HG02885 (cell line): ENCODE data around the gene RIBC1.
"Not testable (repeated sequence)": the region's sequence is repeated elsewhere in the genome, so short reads cannot be mapped to it uniquely, and the experiment has no call there.

ENCODE experiments used
- ATAC-seq: cut with Tn5 transposase; IDR thresholded peaks from one replicate; pipeline ENCODE4 v1.9.1; 2021; ENCODE audit warnings: mild to moderate bottlenecking; ENCODE audit not compliant: unreplicated experiment, poor library complexity

Gene RIBC1

DNA sequence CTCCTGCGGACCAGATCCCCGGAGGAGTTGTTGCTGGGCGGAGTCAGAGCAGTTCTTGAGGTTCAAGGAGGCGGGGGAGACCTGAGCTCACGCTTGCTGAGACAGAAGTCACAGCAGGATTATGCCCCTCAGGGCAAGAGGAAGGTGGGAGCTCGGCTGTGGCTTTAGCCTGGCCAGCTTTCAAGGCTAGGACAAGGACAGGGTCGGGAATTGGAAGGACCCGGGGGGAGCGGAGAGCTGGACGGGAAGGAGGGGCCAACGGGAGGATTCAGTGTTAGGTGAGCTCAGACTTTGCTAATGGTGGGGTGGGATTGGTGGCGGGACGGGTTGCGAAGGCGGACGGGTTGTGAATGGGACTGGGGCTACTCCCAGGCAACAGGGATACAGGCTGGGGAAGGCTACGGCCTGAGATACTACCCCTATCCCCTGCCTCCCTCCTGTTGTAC lies at the start of gene RIBC1:
Gene RIBC1, plus strand, starts transcription at position 13 of the 446 bp plus-strand sequence. CDS start 3,404 bp downstream, outside the sequence.
- no peak for ATAC-seq

DNA sequence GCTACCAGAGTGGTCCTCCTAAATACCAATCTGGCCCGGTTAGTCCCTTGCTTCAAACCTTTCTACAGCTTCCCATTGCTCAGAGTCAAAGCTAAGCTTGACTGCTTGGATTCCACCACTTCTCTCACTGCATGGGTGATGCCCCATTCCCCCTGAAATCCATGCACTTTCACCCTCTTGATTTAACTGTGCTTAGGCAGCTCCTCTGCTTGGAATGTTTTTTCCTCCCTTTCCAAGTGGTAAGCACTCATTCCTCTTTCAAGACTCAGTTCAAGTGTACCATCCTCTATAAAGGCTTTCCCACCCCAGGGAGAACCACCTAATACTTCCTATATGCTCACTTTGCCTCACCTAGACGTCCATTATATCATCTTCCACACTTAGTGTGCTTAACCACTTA lies 49.4 kb upstream of the RIBC1 start:
- ATAC-seq: no peak

DNA sequence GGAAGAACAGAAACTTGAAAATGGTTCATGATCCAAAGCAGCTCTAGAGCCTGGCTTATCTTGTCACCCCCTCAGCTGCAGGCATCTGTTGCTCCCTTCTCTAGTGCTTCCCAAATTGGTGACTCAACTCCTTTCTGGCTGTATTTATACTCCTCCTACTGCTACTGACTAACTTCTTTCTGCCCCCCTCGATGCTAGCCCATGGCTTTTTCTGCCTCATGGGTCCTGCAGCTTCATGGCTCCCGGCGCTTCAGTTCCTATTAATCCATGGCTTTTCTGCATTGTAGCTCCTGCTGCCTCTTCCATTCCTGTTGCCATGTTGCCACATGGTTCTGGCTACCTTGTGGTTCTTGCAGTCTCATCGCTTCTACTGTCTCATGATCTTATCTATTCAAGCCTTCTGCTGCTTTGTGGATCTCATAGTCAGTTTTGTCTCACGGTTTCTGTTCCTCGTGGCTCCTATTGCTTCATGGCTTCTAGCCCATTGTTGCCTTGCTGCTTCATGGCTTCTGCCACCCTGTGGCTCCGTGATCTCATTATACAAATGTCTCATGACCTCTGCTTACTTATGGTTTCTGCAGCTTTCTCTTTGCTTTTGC lies 48.4 kb upstream of the RIBC1 start:
- no peak for ATAC-seq

DNA sequence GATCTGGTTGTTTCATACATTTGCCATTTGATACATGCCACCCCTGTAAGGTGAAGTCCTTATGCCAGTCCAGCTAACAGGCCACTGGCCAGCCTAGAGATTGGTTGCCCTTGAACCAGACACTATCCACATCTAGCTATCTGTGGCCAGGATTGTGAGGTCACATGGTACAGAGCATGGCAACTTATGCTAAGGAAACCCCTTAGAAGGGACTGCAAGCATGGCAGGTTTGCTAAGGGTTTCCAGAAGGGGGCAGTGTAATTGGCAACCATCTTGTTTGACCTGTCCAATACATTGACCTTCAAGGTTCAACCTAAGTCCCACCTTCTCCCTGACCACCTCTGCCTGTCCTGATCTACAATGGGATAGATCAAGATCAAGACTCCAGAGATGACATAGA lies 47.8 kb upstream of the RIBC1 start:
- no peak for ATAC-seq

DNA sequence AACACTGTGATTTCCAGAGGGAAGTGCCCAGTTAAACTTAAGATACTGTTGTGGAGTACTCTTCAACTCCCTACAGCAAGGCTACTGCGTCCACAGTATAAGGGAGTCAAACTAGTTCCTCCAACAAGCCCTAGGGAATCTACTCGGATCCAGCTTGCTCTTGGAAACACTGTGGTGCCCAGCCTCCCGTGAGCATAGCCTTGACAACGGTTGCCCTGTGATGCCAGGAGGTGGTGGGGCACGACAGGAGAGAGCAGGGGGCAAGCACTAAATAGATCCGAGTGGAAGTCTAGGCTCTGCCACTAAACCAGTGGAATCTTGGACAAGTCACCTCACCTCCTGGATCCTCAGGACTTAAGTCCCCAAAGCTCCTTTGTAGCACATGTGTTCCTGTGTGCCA lies 45.8 kb upstream of the RIBC1 start:
- no peak for ATAC-seq

DNA sequence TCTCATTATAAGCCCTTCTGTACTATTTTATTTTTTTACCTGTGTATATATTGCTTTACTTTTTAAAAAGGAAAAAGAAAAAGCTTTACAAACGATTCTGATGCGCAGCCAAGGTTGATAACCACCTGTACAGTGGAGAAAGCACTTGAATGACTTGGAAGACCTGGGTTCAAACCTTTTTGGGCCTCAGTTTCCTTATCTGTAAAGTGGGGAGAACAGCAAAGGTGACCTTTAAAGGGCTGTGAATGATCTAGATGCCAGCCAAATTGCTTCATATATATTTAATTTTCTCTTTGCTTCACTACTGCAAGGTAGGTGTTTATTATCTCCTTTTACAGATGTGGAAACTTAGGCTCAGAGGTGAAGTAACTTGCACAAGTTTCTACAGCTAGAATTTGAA lies 45.2 kb upstream of the RIBC1 start:
- no peak for ATAC-seq

DNA sequence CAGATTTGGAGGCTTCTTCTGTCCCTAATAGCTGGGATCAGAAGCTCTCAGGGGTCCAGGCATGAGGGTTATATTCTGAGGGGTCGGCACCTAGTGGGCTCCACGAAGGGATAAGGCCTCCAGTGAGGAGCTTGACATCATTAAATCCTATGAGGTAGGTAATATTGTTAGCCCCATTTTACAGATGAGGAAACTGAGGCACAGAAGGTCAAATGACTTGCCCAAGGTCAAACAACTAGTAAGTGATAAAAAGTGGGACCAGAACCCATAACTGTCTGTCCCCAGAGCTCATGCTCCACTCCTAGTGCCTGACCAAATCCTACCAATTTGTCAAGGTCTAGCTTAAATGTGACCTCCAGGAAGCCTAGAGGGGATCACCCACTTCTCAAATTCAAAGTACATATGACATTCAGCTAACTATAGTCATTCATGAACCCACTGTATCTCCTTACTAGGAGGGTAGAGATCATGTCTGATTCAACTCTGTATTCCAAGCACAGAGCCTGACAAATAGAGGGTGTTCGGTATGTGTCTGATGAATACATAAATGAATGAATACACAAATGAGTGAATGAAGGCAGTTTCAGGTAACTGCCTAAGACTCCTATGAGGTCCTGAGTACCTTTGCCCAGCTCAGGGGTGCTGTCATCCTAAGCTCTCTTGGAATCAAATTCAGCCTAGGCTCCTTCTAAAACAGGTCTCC lies 43.5 kb upstream of the RIBC1 start:
- no peak for ATAC-seq

DNA sequence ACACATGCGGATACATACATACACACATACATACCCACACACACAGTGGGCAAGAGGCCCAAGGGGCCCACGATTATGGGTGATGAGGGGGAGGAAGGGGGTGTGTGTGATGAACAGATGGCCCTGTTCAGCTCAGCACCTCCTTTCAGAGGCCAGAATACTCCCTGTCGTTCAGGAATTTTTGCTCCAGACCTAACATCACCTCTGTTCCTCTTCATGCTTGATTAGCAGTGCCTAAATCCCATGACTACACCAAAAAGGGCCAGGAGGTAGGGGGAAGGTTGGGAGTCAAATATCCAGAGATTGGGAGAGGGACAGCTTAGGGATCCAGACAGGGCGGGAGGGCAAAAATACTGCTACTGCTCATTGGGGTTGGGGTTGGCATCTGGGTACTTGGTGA lies 42.9 kb upstream of the RIBC1 start:
- ATAC-seq: no peak

DNA sequence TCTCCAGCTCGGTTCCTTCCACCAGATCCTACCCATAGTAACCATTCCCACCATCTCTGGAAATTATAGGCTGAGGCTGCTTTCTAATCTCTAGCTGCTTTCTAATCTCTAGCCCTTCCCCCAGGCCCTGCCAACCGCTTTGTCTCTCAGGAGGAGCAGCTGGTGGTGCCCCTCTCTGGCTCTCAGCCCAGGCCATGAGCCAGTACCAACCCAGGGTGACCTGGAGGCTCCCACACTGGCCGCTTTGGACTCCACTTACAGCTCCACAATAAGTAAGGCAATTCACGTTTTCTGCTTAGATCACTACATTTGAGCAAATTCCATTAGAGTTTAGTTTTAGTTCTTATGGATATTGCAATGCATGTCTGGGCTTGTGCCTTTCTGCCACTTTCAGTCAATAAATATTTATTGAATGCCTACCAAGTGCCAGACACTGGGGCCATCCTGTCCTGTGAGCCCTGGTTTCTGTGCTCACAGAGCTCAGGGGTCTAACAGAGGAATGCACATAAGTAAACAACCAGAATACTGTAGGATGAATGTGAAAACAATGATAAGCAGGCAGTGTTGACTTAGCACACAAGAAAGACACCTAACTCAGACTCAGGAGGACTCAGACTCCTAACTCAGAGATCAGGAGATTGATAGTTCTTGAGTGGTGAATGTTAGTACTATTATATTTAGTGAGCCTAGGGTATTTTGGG lies 39.1 kb upstream of the RIBC1 start:
- ATAC-seq: no peak

DNA sequence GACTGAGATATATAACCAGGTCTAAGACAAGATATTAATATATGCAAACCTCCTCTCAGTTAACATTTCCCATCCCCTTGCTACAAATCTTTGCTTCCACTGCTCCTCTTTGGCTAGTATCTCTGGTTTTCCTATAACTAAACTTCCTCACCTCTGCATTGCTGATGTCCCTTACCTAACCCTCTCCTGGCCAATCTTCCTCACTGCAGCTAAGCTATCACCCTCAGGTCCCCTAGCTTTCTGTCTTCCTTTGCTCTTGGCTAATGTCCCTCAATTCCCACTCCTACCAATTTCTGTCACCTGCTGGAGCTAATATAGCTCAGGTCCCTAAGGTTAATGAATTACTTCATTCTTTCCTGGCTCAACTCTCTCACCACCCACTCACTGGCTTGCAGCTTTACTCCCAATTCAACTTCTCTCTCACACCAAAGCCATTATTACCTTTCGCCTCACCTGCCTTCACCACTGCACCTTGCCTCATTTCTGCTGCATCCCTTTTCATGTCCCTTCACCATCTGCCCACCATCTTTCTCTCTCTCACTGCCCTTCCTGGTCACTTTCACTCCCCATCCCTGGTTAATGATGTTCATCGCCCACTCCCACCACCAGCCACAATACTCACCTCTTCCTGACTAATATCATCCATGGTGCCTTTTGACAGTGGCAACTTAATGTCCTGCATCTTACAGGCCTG lies 26.9 kb upstream of the RIBC1 start:
- ATAC-seq: no peak

DNA sequence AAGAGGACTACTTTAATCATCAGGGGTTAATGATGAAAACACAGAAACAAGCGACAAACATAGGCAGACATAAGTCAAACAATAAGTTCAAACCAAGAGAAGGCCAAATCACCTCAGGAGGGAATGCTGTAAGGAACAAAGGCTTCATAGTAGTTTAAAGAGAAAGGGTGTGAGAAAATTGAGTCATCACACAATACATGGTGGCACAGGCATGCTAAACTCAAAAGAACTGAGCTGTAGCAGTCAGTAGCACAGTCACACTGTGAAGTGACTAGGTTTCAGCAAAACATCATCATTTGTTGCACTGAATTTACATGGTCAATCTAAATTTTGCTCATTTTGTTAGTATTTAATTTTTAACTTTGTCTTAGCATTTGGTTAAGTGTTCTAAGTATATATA lies 24.5 kb upstream of the RIBC1 start:
- no peak for ATAC-seq

DNA sequence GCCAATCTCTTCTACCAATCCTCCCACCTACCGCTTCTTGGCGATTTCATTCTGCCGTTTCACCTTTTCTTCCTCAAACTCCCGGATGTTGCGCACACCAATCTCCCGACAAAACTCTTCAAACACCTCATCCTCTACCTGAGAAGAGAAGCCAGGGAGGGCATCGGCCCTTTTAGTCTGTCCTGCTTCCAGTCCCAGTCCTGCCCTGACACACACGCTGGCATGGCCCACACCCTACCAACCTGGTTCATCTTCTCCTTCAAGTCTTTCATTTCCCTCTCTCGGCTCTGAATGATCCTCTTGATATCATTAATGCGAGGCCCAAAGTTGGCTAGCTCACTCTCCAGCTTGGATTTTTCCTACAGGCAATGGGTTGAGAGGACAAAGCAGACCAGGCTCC lies 19.1 kb upstream of the RIBC1 start:
- ATAC-seq: no peak

DNA sequence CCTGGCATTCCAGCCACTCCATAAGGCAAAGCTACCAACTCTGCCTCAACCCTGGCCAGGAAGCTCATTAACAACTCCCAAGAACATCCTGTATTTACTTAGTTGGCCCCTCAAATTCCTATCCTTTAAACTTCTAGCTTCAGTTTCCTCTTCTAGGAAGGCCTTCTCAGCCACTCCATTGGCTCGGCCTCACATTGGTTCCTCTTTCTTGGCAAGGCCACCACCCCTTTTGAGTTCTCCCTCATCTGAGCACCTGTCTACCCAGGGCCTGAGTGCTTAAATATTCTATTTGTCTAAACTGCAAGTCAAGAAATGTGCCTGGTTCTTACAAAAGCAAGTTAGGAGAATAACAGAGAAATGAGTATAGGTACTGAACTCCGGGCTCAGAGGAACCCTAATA lies 10.2 kb upstream of the RIBC1 start:
- no peak for ATAC-seq

DNA sequence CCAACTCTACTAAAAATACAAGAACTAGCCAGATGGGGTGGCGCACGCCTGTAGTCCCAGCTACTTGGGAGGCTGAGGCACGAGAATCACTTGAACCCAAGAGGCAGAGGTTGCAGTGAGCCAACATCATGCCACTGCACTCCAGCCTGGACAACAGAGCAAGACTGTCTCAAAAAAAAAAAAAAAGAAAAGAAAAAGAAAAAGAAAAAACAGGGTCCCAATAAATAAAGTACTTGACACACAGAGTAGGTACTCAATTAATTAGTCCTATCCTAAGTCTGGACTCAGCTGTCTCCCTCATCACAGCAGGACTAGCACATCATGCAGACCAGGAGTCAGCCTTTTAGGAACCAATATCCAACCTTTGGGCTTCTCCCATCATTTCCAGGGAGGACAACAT lies 2.3 kb upstream of the RIBC1 start:
- not testable (repeated sequence) for ATAC-seq

DNA sequence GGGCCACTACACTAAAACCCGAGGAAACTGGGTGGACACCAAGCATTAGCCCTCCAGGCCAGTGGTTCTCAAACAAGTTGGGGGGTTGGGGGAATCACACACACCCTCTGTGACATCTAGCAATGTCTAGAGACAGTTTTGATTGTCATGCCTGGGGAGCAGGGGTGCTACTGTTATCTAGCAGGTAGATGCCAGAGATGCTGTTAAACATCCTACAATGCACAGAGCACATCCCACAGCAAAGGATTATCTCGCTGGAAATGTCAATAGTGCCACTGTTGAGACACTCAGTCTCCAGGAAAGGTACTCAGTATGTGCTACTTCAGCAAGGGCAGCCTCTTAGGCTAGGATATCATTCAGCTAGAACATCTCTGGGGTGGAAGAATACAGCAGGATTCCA lies 1.5 kb upstream of the RIBC1 start:
- no peak for ATAC-seq

DNA sequence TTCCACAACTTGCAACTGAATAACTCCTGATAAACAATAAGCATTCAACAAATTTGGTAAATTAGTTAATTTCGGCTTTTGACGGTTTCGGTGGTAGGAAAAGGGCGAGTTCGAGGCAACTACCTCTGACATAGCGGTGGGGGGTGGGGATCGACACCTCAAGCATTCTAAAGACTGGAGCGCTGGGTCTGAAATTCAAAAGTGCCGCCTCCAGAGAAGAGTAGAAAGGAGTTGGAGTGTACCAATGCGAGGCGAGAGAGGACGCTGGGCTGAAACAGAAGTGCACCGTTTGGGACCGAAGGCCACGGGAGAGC lies 944 bp upstream of the RIBC1 start:
- peak; percentile 17 for ATAC-seq

DNA sequence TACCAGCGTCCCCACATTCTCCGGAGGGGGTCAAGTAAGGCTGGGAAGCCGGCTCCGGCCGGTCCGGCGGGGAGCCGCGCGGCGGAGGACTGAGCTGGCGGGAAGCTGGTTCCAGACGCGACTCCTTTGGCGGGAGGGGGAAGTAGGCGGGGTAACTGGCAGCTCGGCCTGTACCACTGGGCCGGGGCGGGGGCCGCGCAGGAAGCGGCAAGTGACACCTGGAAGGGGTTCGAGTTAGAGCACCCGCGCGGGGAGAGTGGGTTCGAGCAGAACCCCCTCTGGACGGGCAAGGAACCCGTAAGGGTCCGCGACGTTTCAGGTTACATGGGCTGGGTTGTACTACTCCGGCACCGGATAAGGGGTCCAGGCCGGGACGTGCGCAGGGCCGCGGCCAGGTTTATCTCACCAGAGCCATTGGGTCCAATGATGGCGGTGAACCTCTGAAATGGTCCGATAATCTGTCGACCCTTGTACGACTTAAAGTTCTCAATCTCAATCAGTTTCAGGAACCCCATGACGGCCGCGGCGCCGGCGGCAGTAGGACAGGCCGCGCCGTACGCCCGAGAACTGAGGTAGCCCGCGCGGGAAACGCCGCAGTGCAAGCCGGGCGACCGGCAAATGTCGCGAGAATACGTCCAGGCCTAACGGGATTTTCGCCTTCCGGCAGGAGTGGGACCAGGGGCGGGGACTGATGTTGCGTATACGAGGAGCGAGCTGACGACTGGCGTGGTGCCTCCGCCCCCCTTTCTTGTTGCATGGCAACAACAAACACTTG lies 400 bp upstream of the RIBC1 start, which contains the start of gene SMC1A:
Gene SMC1A, minus strand, starts transcription at position 569 of the 775 bp plus-strand sequence. Its CDS starts 54 bp downstream, at position 515.
- peak; percentile 94 for ATAC-seq

DNA sequence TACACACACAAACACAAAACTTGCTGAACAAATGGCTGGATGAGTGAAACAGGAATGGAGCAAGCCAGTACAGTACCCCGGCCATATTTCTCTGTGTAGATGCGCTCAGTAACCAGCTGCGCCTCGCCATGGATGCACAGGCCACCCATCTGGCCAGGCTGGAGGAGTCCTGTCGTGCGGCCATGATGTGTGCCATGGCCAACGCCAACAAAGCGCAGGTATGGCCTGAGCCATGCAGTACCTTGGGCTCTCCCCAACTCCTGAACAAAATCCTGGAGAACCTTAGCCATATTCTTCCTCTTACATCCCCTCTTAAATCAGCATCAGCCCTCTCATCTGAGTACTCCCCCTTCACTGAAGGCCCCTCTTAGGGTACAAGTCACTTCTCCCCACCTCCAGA lies 7.1 kb downstream of the RIBC1 start:
- ATAC-seq: no peak

DNA sequence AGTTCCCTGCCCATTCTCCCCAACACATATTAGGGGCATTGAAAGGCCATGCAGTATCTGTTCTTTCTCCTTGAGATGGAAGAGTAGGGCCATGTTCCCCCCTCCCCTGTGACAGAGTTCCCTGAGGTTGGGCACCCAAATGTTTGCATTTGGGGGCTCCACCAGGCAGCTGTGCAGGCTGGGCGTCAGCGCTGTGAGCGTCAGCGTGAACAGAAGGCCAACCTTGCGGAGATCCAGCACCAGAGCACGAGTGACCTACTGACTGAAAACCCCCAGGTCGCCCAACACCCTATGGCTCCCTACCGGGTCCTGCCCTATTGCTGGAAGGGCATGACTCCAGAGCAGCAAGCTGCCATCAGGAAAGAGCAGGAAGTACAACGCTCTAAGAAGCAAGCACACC lies 7.6 kb downstream of the RIBC1 start:
- no peak for ATAC-seq
